ENCODE results near the gene ANKS3.

ANKS3 gene

GRCh38 chr16:4701791-4702465 lies 32.1 kb downstream of the ANKS3 start:
- TF ChIP-seq GLI2 (tag by site-specific recombination; IDR thresholded peaks at IDR 0.05; ENCODE audit: borderline replicate concordance, low read depth): no peak
- TF ChIP-seq SCRT2 (tag by site-specific recombination; IDR thresholded peaks at IDR 0.05): peak; percentile 40; the same call in 1 of the 2 replicates
- ChIA-PET POLR2A (no interaction called here), CTCF (interaction anchor here (0.5 to 0.8 kb wide), 2 partner anchors 12 to 252 kb away, joined by 3 to 4 read pairs; no protein-coding TSS in a partner anchor)
- Histone ChIP-seq H3K9me3 (ENCODE audit: control insufficient read depth, insufficient read depth, low read depth, low read length) (no peaks in the 10 kb centered on the region), H3K36me3 (ENCODE audit: control insufficient read depth in 2 of 2, insufficient read depth in 1 of 2, low read length in 2 of 2) (peaks cover 9 to 84% of the 10 kb centered on the region in 2 experiments; a peak in 2 of 3 replicates), H3K4me1 (ENCODE audit: control insufficient read depth, insufficient read depth, low read length) (no peaks in the 10 kb centered on the region), H3K27ac (ENCODE audit: extremely low read depth, low read depth, low read length) (no peak overlapping the region), H3K4me3 (ENCODE audit: low read depth, low read length) (no peak overlapping the region)

DNA sequence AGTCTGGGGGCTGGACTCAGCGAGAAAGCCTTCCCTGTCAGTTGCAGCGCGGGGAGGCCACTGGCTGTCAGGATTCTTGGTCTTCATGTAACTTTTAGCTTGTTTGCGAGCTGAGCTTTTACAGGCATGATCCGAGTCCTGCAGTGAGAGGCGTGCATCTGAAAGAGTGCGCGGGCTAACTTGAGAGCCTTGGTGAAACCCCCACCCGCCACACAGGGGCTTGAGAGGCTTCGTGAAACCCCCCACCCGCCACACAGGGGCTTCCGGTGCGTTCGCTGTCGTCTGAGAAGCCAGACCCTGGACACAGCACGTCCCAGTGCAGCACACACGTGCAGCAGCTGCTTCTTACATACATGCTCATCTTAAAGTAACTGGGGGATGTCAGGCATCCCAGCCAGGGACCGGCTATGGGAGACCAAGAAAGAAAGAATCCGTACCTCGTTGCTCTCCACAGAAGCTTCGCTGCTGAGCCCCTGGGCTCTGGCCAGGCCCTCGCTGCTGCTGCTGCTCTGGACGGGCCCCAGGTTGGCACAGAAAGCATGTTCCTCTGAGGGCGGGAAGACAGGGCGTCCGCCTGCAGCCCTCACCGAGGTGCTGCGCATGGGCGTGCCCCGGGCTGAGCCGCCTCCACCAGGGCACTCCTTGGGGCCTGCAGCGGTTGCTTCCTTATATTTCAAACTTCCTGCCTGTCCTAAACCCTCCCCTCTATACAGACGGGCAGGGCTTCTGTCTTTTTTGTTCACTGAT lies 32.9 kb downstream of the ANKS3 start:
- H3K9me3 ChIP-seq (ENCODE audit: control insufficient read depth, insufficient read depth, low read depth, low read length): no peaks in the 10 kb centered on the region
- ChIA-PET CTCF (interaction anchor here (0.8 kb wide), 1 partner anchor 13 kb away, joined by 4 read pairs; no protein-coding TSS in a partner anchor), POLR2A (interaction anchor here (0.6 kb wide), 1 partner anchor 38 kb away, joined by 7 read pairs; no protein-coding TSS in a partner anchor)
- H3K4me3 ChIP-seq (ENCODE audit: low read depth, low read length): no peak overlapping the region
- H3K4me1 ChIP-seq (ENCODE audit: control insufficient read depth, insufficient read depth, low read length): no peaks in the 10 kb centered on the region
- H3K36me3 ChIP-seq (ENCODE audit: control insufficient read depth in 2 of 2, insufficient read depth in 1 of 2, low read length in 2 of 2): peaks cover 7 to 88% of the 10 kb centered on the region in 2 experiments; a peak in 2 of 3 replicates
- H3K27ac ChIP-seq (ENCODE audit: extremely low read depth, low read depth, low read length): no peak overlapping the region
- TF ChIP-seq EGR2 (tag by site-specific recombination; IDR thresholded peaks at IDR 0.05; ENCODE audit: low read depth) (no peak), ZNF510 (tag by site-specific recombination; IDR thresholded peaks at IDR 0.05; ENCODE audit: insufficient replicate concordance) (no peak), ZNF274 (IDR thresholded peaks at IDR 0.05; ENCODE audit: low read length) (no peak), ZNF274 (tag by site-specific recombination; IDR thresholded peaks at IDR 0.05; ENCODE audit: borderline replicate concordance) (no peak), ZNF211 (tag by site-specific recombination; IDR thresholded peaks at IDR 0.05; ENCODE audit: low read depth) (no peak)
- TF ChIP-seq, protein P1, sequence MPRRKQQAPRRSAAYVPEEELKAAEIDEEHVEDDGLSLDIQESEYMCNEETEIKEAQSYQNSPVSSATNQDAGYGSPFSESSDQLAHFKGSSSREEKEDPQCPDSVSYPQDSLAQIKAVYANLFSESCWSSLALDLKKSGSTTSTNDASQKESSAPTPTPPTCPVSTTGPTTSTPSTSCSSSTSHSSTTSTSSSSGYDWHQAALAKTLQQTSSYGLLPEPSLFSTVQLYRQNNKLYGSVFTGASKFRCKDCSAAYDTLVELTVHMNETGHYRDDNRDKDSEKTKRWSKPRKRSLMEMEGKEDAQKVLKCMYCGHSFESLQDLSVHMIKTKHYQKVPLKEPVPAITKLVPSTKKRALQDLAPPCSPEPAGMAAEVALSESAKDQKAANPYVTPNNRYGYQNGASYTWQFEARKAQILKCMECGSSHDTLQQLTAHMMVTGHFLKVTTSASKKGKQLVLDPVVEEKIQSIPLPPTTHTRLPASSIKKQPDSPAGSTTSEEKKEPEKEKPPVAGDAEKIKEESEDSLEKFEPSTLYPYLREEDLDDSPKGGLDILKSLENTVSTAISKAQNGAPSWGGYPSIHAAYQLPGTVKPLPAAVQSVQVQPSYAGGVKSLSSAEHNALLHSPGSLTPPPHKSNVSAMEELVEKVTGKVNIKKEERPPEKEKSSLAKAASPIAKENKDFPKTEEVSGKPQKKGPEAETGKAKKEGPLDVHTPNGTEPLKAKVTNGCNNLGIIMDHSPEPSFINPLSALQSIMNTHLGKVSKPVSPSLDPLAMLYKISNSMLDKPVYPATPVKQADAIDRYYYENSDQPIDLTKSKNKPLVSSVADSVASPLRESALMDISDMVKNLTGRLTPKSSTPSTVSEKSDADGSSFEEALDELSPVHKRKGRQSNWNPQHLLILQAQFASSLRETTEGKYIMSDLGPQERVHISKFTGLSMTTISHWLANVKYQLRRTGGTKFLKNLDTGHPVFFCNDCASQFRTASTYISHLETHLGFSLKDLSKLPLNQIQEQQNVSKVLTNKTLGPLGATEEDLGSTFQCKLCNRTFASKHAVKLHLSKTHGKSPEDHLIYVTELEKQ (tag by site-specific recombination; IDR thresholded peaks at IDR 0.05; ENCODE audit: borderline replicate concordance): no peak

DNA sequence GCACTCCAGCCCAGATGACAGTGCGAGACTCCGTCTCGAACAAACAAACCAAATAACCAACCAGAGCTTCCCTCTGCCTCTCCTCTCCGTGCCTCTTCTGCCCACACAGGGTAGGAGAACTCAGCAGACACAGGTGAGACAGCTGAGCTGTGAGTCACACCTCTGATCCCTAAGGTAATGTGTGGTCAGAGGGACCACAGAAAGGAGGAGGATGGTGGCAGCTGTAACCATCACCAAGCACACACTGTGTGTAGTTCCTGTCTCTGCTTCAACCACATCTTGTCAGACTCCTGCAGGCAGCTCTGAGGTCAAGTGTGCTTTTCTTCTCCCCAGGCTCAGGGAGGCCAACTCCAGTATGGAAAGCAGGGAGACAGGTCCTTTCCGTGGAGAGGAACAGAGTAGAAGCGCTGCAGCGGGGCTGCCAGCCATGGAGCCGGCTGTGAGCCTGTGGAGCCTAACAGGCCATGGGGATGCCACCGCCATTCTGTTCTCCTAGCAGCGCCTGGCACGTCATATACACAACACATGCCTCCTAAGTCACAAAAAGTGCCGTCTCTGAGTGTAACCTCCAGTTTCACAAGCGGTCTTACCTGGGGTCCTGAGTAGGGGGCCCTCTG lies 33.6 kb downstream of the ANKS3 start:
- Histone ChIP-seq H3K9me3 (ENCODE audit: control insufficient read depth, insufficient read depth, low read depth, low read length) (no peaks in the 10 kb centered on the region), H3K4me1 (ENCODE audit: control insufficient read depth, insufficient read depth, low read length) (no peaks in the 10 kb centered on the region), H3K36me3 (ENCODE audit: control insufficient read depth in 2 of 2, insufficient read depth in 1 of 2, low read length in 2 of 2) (peaks cover under 1 to 94% of the 10 kb centered on the region in 2 experiments; a peak in 2 of 3 replicates), H3K27ac (ENCODE audit: extremely low read depth, low read depth, low read length) (no peak overlapping the region), H3K4me3 (ENCODE audit: low read depth, low read length) (no peak overlapping the region)
- CTCF ChIA-PET: no interaction called here
- POLR2A ChIA-PET: interaction anchor here (0.6 kb wide), 1 partner anchor 38 kb away, joined by 7 read pairs; no protein-coding TSS in a partner anchor
- TF ChIP-seq ZNF433 (tag by site-specific recombination; IDR thresholded peaks at IDR 0.05; ENCODE audit: low read depth) (no peak), GLIS1 (tag by site-specific recombination; IDR thresholded peaks at IDR 0.05) (no peak), PRDM10 (tag by site-specific recombination; IDR thresholded peaks at IDR 0.05) (no peak), ZNF555 (tag by site-specific recombination; conservative IDR thresholded peaks at IDR 0.05) (no peak), ZNF302 (tag by site-specific recombination; IDR thresholded peaks at IDR 0.05; ENCODE audit: low read depth) (no peak), EGR2 (tag by site-specific recombination; IDR thresholded peaks at IDR 0.05; ENCODE audit: low read depth) (no peak), ZBTB44 (tag by site-specific recombination; IDR thresholded peaks at IDR 0.05) (no peak), ZNF394 (tag by site-specific recombination; IDR thresholded peaks at IDR 0.05; ENCODE audit: borderline replicate concordance) (no peak), ZNF155 (tag by site-specific recombination; IDR thresholded peaks at IDR 0.05) (no peak), ZNF114 (tag by site-specific recombination; IDR thresholded peaks at IDR 0.05) (no peak), SP2 (tag by site-specific recombination; IDR thresholded peaks at IDR 0.05) (no peak), SP7 (tag by site-specific recombination; IDR thresholded peaks at IDR 0.05) (no peak)
